Measurements from ENCODE around the gene DGKK.
"Not testable (repeated sequence)": the region's sequence is repeated elsewhere in the genome, so short reads cannot be mapped to it uniquely, and the experiment has no call there.

The DGKK gene

GRCh38 chrX:50428174-50428573 is 42.5 kb downstream of the DGKK start:
- no peak for DNase-seq (ENCODE audit: low read depth, low spot score)

DNA sequence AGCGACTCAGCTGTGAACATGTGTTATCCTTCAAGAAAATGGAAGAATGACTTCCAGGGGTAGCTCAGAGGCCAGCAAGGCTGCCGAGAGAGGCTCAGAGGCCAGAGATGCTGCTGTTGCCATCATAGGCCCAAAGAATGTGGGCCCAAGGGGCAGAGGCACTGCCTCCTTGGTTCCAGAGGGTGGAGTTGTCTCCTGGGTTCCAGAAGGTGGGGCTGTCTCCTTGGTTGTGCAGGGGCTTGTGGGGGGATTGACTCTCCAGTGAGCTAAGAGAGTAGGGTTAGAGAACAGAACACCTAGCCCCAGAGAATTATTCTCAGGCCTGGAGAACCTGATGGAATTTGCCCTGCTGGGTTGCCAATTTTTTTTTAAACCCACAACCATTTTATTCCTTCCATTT is 62.6 kb downstream of the DGKK start:
- no peak for DNase-seq (ENCODE audit: low read depth, low spot score)

DNA sequence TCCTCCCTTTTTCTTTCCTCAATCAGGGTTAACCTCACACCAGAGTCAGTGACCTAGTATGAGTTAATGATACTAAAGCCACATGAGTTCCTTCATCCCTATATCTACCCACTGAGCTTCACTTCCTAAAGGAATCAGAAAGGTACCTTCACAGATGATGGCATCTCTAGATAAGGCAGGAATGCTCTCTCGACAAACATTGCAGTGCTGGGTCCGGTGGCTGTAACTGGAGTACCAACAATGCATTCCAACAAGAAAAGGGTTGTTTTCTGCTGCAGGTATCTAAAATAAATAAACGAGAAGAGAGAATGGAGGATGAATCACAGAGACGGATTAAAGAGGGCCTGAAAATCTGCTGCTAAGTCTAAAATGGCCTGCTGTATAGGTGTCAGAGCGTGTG is 66.7 kb downstream of the DGKK start:
- DNase-seq (ENCODE audit: low read depth, low spot score) = no peak

GRCh38 chrX:50402886-50403285 is 67.7 kb downstream of the DGKK start:
- DNase-seq (ENCODE audit: low read depth, low spot score) = no peak

GRCh38 chrX:50393902-50394301 is 76.7 kb downstream of the DGKK start:
- DNase-seq (ENCODE audit: low read depth, low spot score) = no peak

GRCh38 chrX:50386520-50386919 is 84.1 kb downstream of the DGKK start:
- DNase-seq (ENCODE audit: low read depth, low spot score) = no peak

DNA sequence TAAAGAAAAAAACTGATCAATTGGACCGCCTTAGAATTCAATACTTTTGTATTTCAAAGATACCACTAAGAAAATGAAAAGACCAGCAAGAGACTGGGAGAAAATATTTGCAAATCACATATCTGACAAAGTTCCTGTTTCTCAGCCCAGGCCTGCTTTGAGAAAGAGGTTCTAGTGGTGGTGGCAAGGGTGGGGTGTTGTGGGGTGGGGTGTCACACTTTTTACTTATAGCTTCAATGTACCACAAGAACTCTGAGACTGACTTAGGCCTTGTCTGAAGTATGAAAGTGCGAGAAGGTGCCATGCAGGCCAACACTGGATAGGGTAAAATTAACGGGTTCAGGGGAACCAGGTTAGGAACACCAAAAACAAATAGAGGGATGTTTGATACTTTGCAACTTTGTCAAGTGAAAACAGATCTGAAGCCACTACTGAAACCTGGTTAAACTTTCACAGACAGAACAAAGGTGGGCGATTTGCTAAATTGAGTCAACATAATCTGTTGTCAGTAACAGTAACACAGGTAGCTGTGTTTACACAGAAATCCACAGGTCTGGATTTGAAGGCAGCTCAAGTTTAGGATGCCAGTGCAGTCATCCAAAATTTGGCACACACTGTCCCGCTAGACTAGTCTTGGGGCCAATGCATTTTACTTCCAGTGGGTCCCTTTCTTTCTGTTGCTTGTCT is 88.8 kb downstream of the DGKK start:
- DNase-seq (ENCODE audit: low read depth, low spot score) = no peak

DNA sequence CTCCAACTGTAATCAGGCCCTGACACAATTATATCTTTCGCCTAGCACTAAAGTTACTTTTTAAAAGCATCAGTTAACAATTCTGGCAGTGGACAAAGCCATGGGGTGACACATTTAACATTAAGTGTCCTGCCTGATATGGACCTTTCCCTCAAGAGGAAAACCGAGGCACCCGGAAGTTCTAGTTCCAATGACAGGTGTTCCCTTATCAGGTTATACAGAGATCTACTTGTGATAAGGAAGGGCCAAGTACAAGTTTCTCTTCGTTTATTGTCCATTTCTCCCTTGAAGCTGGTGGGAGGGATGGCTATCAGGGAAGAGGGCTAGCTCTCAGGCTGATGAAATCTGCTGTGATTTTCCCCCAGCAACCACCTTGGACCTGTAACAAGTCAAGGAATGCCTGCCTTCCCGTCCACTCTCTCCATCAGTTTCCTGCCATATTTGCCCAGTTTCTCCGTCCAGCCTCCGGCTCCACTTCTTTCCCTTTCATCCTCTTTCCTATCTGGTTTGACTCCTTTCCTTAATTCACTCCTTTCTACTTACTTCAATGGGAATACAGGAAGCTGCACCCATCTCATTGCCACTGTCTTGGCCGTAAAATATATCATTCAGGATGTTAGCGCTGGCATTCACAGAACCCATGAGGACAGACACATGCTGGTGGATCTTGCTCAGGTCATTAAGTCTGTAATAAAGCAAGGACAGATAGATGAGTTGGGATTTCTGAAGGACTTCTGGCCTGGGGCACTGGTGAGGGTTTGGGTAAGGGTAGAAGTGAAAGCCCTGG is 95.0 kb downstream of the DGKK start:
- no peak for DNase-seq (ENCODE audit: low read depth, low spot score)

DNA sequence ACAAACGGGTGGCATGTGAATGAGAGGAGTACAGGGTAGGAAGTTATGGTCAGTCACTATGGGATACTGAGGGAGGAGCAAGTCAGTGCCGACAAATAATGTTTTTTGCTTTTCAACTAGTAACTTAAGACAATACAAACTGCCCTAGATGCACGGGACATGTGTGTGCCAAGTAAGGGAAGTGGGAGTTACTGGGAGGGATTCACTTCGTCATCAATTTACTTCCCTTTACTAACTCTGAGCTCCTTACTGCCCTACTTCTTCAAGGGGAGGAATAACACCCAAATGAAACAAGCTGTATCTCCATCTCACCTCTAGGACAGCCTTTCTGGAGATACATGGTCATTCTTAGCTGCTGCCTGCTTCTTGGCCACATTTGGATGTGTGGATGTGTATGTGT is 97.7 kb downstream of the DGKK start:
- no peak for DNase-seq (ENCODE audit: low read depth, low spot score)

DNA sequence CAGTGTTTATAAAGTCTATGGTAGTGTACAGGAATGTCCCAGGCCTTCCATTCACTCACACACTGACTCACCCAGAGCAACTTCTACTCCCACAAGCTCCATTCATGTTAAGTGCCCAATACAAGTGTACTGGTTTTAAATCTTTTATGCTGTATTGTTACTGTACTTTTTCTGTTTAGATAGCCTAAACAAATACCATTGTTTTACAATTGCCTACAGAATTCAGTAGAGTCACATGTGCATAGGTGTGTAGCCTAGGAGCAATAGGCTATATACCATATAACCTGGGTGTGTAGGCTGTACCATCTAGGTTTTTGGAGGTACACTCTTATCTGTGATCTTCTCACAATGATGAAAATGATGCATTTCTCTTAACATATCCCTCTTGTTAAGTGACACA is 126.7 kb downstream of the DGKK start:
- DNase-seq (ENCODE audit: low read depth, low spot score) = no peak

- no peak for DNase-seq (ENCODE audit: low read depth, low spot score)
These were observed 137.3 kb downstream of the DGKK start for GRCh38 chrX:50333308-50333707.

DNA sequence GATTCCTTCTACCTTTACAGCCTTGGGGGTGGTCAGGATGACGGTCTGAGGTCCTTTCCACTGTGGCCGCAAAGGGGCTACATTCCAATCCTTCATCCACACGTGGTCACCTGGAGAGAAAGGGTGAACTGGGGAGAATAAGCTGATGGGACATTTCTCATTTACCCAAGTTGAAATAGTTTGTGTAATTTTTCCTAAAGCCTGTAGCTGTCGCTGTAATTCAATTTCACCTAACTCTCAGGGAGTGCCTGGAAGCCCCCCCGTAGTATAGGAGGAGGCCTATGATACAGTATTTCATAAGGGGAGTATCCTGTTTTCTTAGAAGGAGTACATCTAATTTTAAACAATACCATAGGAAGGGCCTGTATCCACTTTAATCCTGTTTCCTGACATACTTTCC is 138.0 kb downstream of the DGKK start:
- DNase-seq (ENCODE audit: low read depth, low spot score) = not testable (repeated sequence)

GRCh38 chrX:50327235-50327634 is 143.4 kb downstream of the DGKK start:
- DNase-seq (ENCODE audit: low read depth, low spot score) = no peak

Measured in astrocyte of the hippocampus (primary cell).